ENCODE measurements around the gene NIN.

- TF ChIP-seq POLR2AphosphoS5 (IDR thresholded peaks at IDR 0.05; ENCODE audit: low read depth, low read length) (no peak), TAF1 (IDR thresholded peaks at IDR 0.05; ENCODE audit: borderline replicate concordance, insufficient read depth, low read length) (no peak), REST (IDR thresholded peaks at IDR 0.05; ENCODE audit: insufficient read depth in 1 of 2, low read depth in 2 of 2, low read length in 2 of 2) (no peak)
These were observed 85.4 kb downstream of the NIN start for GRCh38 chr14:50745401-50746058.

Data from PFSK-1 (cell line).